PC-3 (cell line): ENCODE results near the gene APBB2. TPM values are rescaled to one million over a fixed set of nuclear protein-coding genes. Genes with fewer than 3 reads are reported as not detected.
"Not testable (repeated sequence)": the region's sequence is repeated elsewhere in the genome, so short reads cannot be mapped to it uniquely, and the experiment has no call there.

Source experiments
- ATAC-seq: fragments of 200-7000 bp; cut with Tn5 transposase; 2 replicates; pipeline ENCODE4 v1.9.1; 2020; ENCODE audit warnings: mild to moderate bottlenecking, moderate library complexity
- BruUV-seq: library from RNA; stranded (reverse); fragments of 400-500 nt; replicated peaks from 2 replicates; lab custom pipeline; 2021; lab: Mats Ljungman, UMichigan
- CTCF ChIA-PET: fragments of 300-600 bp; sonication (Branson Sonifier 250); formaldehyde crosslinking; loops from one replicate; lab custom pipeline; 2022; ENCODE audit warnings: antibody characterized with exemption; lab: Charles Lee
- POLR2A ChIA-PET: fragments of 300-600 bp; sonication (Branson Sonifier 250); formaldehyde crosslinking; loops from one replicate; lab custom pipeline; 2022; ENCODE audit warnings: antibody characterized with exemption; ENCODE audit not compliant: unreplicated experiment; lab: Charles Lee
- DNase-seq: peaks from one replicate; pipeline ENCODE4 v3.0.0-alpha.2; 2015
- H2AFZ ChIP-seq: fragments of 300-600 bp; sonication (generic); 2 replicates; pipeline ENCODE4 v1.6.0; 2016; ENCODE audit warnings: antibody characterized with exemption, low read length
- H3F3A ChIP-seq: fragments of 300-600 bp; sonication (generic); one replicate; pipeline ENCODE4 v1.6.0; 2017; ENCODE audit warnings: antibody characterized with exemption, low read length, control low read depth, mild to moderate bottlenecking; ENCODE audit not compliant: unreplicated experiment
- H3K27ac ChIP-seq: fragments of 300-600 bp; sonication (generic); 2 replicates; pipeline ENCODE4 v1.5.1; 2016; ENCODE audit warnings: mild to moderate bottlenecking, low read length
- H3K27me3 ChIP-seq: fragments of 300-600 bp; sonication (generic); 2 replicates; pipeline ENCODE4 v1.6.1; 2016; ENCODE audit warnings: low read length, mixed read lengths
- H3K36me3 ChIP-seq: fragments of 300-600 bp; sonication (generic); 2 replicates; pipeline ENCODE4 v1.6.1; 2016; ENCODE audit warnings: low read depth, mixed run types, low read length, mixed read lengths
- H3K4me1 ChIP-seq: fragments of 300-600 bp; sonication (generic); 2 replicates; pipeline ENCODE4 v1.5.1; 2016; ENCODE audit warnings: low read length; ENCODE audit not compliant: insufficient read depth
- H3K4me2 ChIP-seq: fragments of 300-600 bp; sonication (generic); 2 replicates; pipeline ENCODE4 v1.6.0; 2016; ENCODE audit warnings: low read length
- H3K4me3 ChIP-seq: fragments of 300-600 bp; sonication (generic); 2 replicates; pipeline ENCODE4 v1.5.1; 2016; ENCODE audit warnings: mild to moderate bottlenecking, low read length, mixed read lengths
- H3K79me2 ChIP-seq: fragments of 300-600 bp; sonication (generic); 2 replicates; pipeline ENCODE4 v1.6.1; 2017; ENCODE audit warnings: low read length, mixed read lengths
- H3K9ac ChIP-seq: fragments of 300-600 bp; sonication (generic); 2 replicates; pipeline ENCODE4 v1.6.0; 2016; ENCODE audit warnings: mild to moderate bottlenecking, low read length
- H3K9me2 ChIP-seq: fragments of 300-600 bp; sonication (generic); replicated peaks from 2 replicates; pipeline ENCODE4 v1.6.1; 2016; ENCODE audit warnings: mixed run types, low read length, mixed read lengths
- H3K9me3 ChIP-seq: fragments of 300-600 bp; sonication (generic); 2 replicates; pipeline ENCODE4 v1.6.1; 2016; ENCODE audit warnings: low read length, mixed read lengths
- H4K20me1 ChIP-seq: fragments of 300-600 bp; sonication (generic); 2 replicates; pipeline ENCODE4 v1.6.1; 2016; ENCODE audit warnings: low read length, mixed read lengths
- EZH2 ChIP-seq: fragments of 300-600 bp; sonication (generic); IDR thresholded peaks from one replicate; pipeline ENCODE4 v1.6.1; 2017; ENCODE audit warnings: antibody characterized with exemption, mild to moderate bottlenecking, low read length; ENCODE audit not compliant: unreplicated experiment
- EZH2phosphoT487 ChIP-seq: fragments of 300-600 bp; sonication (generic); IDR thresholded peaks from 2 replicates; pipeline ENCODE4 v1.6.1; 2018; ENCODE audit warnings: mild to moderate bottlenecking, antibody characterized with exemption, low read length, borderline replicate concordance
- intact Hi-C: fragments of 100-400 bp; cut with micrococcal nuclease; formaldehyde crosslinking; loops from 2 replicates; pipeline ENCODE4 v1.9.0; 2023
- total RNA-seq: library from RNA; depleted of rRNA; stranded (reverse); fragments of >200 nt; gene quantifications from 2 replicates; pipeline ENCODE4 v1.2.3, GENCODE V29; 2014
- TF ChIP-seq, protein P1 (sequence below): fragments of 300-600 bp; sonication (generic); conservative IDR thresholded peaks from 2 replicates; pipeline ENCODE4 v1.5.1; 2017; ENCODE audit warnings: antibody characterized with exemption, low read depth, mild to moderate bottlenecking, low read length

Gene APBB2
- total RNA-seq, 1 experiment from 2014 or later, result 24.7 TPM

DNA sequence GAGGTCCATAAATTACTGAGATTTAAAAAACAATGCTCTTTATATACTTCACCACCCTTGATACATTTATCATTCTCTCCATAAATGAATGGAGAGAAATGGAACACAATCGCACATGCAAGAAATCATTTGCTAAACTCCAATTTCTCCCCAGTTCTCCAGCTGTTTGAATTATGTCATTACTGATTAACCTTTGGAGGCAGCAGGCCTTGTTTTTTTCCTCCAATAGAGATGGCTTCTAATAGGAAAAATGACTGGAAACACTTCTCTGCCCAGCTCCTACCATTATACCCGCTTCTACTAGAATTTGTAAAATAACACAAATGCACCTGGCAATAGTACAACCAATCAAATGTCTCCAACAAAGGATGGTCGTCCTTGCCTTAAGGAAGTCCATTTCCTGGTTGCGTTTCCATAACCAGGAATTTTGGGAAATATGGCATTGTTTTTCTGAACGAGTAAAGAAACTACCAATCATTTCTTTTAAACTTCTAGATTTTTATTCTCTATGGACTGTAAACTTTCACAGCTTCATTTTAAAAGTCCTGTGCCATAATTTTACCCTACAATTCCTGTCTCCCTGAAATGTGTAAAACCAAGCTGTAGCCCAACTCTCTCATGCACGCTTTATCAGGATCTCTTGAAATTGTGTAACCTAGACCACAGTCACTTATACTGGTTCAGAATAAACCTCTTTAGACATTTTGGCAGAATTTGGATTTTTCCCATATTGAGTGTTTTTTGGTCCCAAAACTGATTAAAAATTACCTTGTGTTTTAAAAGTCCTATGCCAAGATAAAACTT lies 60.1 kb downstream of the APBB2 start:
- Histone ChIP-seq H3K27ac (no peak overlapping the region), H3K79me2 (peaks cover 55% of the 10 kb centered on the region), H3K9ac (no peak overlapping the region), H3K4me3 (no peak overlapping the region), H4K20me1 (no peaks in the 10 kb centered on the region), H3K9me2 (no peaks in the 10 kb centered on the region), H2AFZ (no peak overlapping the region), H3K27me3 (no peaks in the 10 kb centered on the region), H3K36me3 (no peaks in the 10 kb centered on the region), H3K9me3 (no peaks in the 10 kb centered on the region), H3K4me2 (no peak overlapping the region), H3K4me1 (peaks cover 30% of the 10 kb centered on the region), H3F3A (no peaks in the 10 kb centered on the region)
- ATAC-seq, result no peak
- CTCF ChIA-PET, result no interaction called here
- POLR2A ChIA-PET, result no interaction called here
- BruUV-seq, result no TSS peak
- DNase-seq, result no peak
- intact Hi-C loops, result no loop called here
- TF ChIP-seq EZH2phosphoT487 (no peak), EZH2 (no peak)
- TF ChIP-seq, protein P1, sequence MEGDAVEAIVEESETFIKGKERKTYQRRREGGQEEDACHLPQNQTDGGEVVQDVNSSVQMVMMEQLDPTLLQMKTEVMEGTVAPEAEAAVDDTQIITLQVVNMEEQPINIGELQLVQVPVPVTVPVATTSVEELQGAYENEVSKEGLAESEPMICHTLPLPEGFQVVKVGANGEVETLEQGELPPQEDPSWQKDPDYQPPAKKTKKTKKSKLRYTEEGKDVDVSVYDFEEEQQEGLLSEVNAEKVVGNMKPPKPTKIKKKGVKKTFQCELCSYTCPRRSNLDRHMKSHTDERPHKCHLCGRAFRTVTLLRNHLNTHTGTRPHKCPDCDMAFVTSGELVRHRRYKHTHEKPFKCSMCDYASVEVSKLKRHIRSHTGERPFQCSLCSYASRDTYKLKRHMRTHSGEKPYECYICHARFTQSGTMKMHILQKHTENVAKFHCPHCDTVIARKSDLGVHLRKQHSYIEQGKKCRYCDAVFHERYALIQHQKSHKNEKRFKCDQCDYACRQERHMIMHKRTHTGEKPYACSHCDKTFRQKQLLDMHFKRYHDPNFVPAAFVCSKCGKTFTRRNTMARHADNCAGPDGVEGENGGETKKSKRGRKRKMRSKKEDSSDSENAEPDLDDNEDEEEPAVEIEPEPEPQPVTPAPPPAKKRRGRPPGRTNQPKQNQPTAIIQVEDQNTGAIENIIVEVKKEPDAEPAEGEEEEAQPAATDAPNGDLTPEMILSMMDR, result no peak

DNA sequence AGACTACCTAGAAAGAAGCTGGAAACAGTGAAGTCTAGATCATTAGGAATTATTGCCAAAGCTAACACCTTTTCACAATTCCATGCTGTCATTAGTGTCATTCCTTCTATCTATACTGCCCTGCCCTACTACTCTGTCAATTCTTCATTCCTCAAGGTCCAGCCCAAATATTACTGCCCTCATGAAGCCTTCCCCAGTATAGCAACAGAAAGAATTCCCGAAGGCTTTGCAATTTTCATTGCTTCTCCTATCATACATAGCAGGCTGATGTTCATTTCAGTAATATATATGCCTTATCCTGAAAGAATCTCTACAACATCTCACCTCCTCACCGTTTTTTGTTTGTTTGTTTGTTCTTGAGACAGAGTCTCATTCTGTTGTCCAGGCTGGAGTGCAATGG lies 63.9 kb downstream of the APBB2 start:
- peaks cover 6% of the 10 kb centered on the region; the same call in 1 of the 2 replicates for H3K4me1 ChIP-seq
- no peak for ATAC-seq

DNA sequence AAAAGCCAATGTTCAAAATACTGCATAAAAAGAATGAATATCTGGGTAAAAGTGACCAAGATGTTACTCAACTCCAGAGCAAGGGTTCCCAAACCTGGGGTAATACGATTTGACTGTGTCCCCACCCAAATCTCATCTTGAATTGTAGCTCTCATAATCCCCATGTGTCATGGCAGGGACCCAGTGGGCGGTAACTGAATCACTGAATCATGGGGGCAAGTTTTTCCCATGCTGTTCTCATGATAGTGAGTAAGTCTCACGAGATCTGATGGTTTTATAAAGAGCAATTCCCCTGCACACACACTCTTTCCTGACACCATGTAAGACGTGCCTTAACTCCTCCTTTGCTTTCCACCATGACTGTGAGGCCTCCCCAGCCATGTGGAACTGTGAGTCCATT lies 64.8 kb downstream of the APBB2 start:
- CTCF ChIA-PET, result not testable (repeated sequence)

More for the DNA sequence above, 63.9 kb downstream of the APBB2 start:
- Histone ChIP-seq H2AFZ (no peak overlapping the region), H3K9me2 (no peaks in the 10 kb centered on the region), H3K9ac (no peak overlapping the region), H3F3A (no peaks in the 10 kb centered on the region), H3K27ac (no peak overlapping the region), H3K4me2 (no peak overlapping the region), H4K20me1 (no peaks in the 10 kb centered on the region), H3K79me2 (peaks cover 31% of the 10 kb centered on the region), H3K4me3 (no peak overlapping the region), H3K36me3 (no peaks in the 10 kb centered on the region), H3K27me3 (no peaks in the 10 kb centered on the region), H3K9me3 (no peaks in the 10 kb centered on the region)
- intact Hi-C loops, result no loop called here
- no peak for TF ChIP-seq EZH2
- TF ChIP-seq EZH2phosphoT487, result no peak
- TF ChIP-seq, protein P1, result no peak
- CTCF ChIA-PET, result no interaction called here
- BruUV-seq, result no TSS peak
- POLR2A ChIA-PET, result no interaction called here
- no peak for DNase-seq

More for the DNA sequence above, 64.8 kb downstream of the APBB2 start:
- H3F3A ChIP-seq, intact Hi-C loops, DNase-seq, H4K20me1 ChIP-seq, H3K9ac ChIP-seq, H3K27ac ChIP-seq, H3K4me1 ChIP-seq, BruUV-seq, ATAC-seq, H3K27me3 ChIP-seq, H3K4me3 ChIP-seq, POLR2A ChIA-PET, H2AFZ ChIP-seq, H3K36me3 ChIP-seq, H3K9me3 ChIP-seq, H3K9me2 ChIP-seq, H3K4me2 ChIP-seq: not testable (repeated sequence)
- peaks cover 35% of the 10 kb centered on the region for H3K79me2 ChIP-seq
